Measurements from ENCODE around the gene BTG3.
A peak's percentile ranks its signal among the peaks of the same experiment; 100 is the strongest.

The BTG3 gene, protein sequence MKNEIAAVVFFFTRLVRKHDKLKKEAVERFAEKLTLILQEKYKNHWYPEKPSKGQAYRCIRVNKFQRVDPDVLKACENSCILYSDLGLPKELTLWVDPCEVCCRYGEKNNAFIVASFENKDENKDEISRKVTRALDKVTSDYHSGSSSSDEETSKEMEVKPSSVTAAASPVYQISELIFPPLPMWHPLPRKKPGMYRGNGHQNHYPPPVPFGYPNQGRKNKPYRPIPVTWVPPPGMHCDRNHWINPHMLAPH

DNA sequence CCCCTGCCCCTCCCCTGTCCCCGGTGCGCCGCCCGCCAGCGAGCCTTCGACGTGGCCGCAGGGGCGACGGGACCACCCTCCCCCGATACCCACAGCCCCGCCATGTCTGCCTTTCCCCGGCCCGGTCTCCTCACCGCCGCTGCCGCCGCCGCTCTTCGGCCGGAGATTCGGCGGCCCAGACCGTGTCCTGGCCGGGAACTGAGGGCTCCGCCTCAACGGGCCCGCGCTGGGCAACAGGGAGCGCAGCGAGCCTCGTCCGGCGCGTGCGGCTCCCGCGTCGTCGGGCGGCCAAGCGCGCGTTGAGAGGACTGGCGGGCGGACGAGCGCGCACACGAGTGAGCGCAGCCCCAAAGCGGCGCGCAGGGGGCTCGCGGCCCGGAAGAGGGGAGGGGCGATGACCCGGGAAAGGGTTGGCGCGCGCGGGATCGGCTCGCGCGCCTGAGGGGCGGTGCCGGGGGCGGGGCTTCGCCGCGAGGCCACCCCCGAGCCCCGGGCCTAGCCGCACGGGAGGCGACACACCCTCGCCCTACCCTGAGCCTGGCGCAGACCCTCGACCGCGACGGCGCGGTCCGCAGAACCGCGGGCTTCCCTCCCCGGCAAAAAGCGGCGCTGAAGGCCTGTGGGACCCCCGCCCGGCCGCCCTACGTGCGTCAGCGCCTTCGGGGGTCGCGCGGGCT is at the start of gene BTG3:
Gene BTG3, minus strand, starts transcription at position 337 of the 677 bp plus-strand sequence. CDS start 3,757 bp downstream, outside the sequence.
- Histone ChIP-seq H3K36me3 (ENCODE audit: insufficient read depth, low read length) (peaks cover 4% of the 10 kb centered on the region), H3K4me1 (ENCODE audit: insufficient read depth, low read length) (peaks cover 29% of the 10 kb centered on the region), H3K27ac (ENCODE audit: low read depth, low read length) (peak within 1 kb of the TSS; percentile 98), H3K27me3 (ENCODE audit: control insufficient read depth in 1 of 2, insufficient read depth in 2 of 2, low read length in 2 of 2) (no peaks in the 10 kb centered on the region), H3K9ac (ENCODE audit: low read length) (peak within 1 kb of the TSS; percentile 96), H3K4me3 (ENCODE audit: low read depth in 1 of 2, low read length in 2 of 2) (peak within 1 kb of the TSS; percentile 59 to 70), H3K9me3 (ENCODE audit: low read length) (no peaks in the 10 kb centered on the region)

- no peaks in the 10 kb centered on the region for H3K4me1 ChIP-seq (ENCODE audit: insufficient read depth, low read length)
- H3K27ac ChIP-seq (ENCODE audit: low read depth, low read length), result no peak overlapping the region
- H3K27me3 ChIP-seq (ENCODE audit: control insufficient read depth in 1 of 2, insufficient read depth in 2 of 2, low read length in 2 of 2), result no peaks in the 10 kb centered on the region
- no peaks in the 10 kb centered on the region for H3K9me3 ChIP-seq (ENCODE audit: low read length)
- H3K4me3 ChIP-seq (ENCODE audit: low read depth in 1 of 2, low read length in 2 of 2), result no peak overlapping the region
- H3K36me3 ChIP-seq (ENCODE audit: insufficient read depth, low read length), result no peaks in the 10 kb centered on the region
- H3K9ac ChIP-seq (ENCODE audit: low read length), result no peak overlapping the region
Observed at GRCh38 chr21:17660862-17661261, 48.2 kb upstream of the BTG3 start.

GRCh38 chr21:17660452-17660851 is 47.8 kb upstream of the BTG3 start:
- no peaks in the 10 kb centered on the region for H3K36me3 ChIP-seq (ENCODE audit: insufficient read depth, low read length)
- no peak overlapping the region for H3K27ac ChIP-seq (ENCODE audit: low read depth, low read length)
- no peak overlapping the region for H3K4me3 ChIP-seq (ENCODE audit: low read depth in 1 of 2, low read length in 2 of 2)
- no peaks in the 10 kb centered on the region for H3K4me1 ChIP-seq (ENCODE audit: insufficient read depth, low read length)
- H3K27me3 ChIP-seq (ENCODE audit: control insufficient read depth in 1 of 2, insufficient read depth in 2 of 2, low read length in 2 of 2), result no peaks in the 10 kb centered on the region
- no peak overlapping the region for H3K9ac ChIP-seq (ENCODE audit: low read length)
- H3K9me3 ChIP-seq (ENCODE audit: low read length), result no peaks in the 10 kb centered on the region

GRCh38 chr21:17658931-17659330 is 46.2 kb upstream of the BTG3 start:
- Histone ChIP-seq H3K9me3 (ENCODE audit: low read length) (no peaks in the 10 kb centered on the region), H3K36me3 (ENCODE audit: insufficient read depth, low read length) (no peaks in the 10 kb centered on the region), H3K27me3 (ENCODE audit: control insufficient read depth in 1 of 2, insufficient read depth in 2 of 2, low read length in 2 of 2) (no peaks in the 10 kb centered on the region), H3K4me1 (ENCODE audit: insufficient read depth, low read length) (no peaks in the 10 kb centered on the region), H3K9ac (ENCODE audit: low read length) (no peak overlapping the region), H3K27ac (ENCODE audit: low read depth, low read length) (no peak overlapping the region), H3K4me3 (ENCODE audit: low read depth in 1 of 2, low read length in 2 of 2) (no peak overlapping the region)

GRCh38 chr21:17651526-17651925 is 38.8 kb upstream of the BTG3 start:
- H3K4me3 ChIP-seq (ENCODE audit: low read depth in 1 of 2, low read length in 2 of 2), result no peak overlapping the region
- H3K9me3 ChIP-seq (ENCODE audit: low read length), result no peaks in the 10 kb centered on the region
- H3K4me1 ChIP-seq (ENCODE audit: insufficient read depth, low read length), result no peaks in the 10 kb centered on the region
- H3K27ac ChIP-seq (ENCODE audit: low read depth, low read length), result no peak overlapping the region
- H3K9ac ChIP-seq (ENCODE audit: low read length), result no peak overlapping the region
- no peaks in the 10 kb centered on the region for H3K36me3 ChIP-seq (ENCODE audit: insufficient read depth, low read length)
- no peaks in the 10 kb centered on the region for H3K27me3 ChIP-seq (ENCODE audit: control insufficient read depth in 1 of 2, insufficient read depth in 2 of 2, low read length in 2 of 2)

GRCh38 chr21:17650292-17650691 is 37.6 kb upstream of the BTG3 start:
- Histone ChIP-seq H3K36me3 (ENCODE audit: insufficient read depth, low read length) (no peaks in the 10 kb centered on the region), H3K27ac (ENCODE audit: low read depth, low read length) (no peak overlapping the region), H3K9ac (ENCODE audit: low read length) (no peak overlapping the region), H3K4me1 (ENCODE audit: insufficient read depth, low read length) (no peaks in the 10 kb centered on the region), H3K27me3 (ENCODE audit: control insufficient read depth in 1 of 2, insufficient read depth in 2 of 2, low read length in 2 of 2) (no peaks in the 10 kb centered on the region), H3K4me3 (ENCODE audit: low read depth in 1 of 2, low read length in 2 of 2) (no peak overlapping the region), H3K9me3 (ENCODE audit: low read length) (no peaks in the 10 kb centered on the region)

- Histone ChIP-seq H3K9ac (ENCODE audit: low read length) (no peak overlapping the region), H3K36me3 (ENCODE audit: insufficient read depth, low read length) (no peaks in the 10 kb centered on the region), H3K9me3 (ENCODE audit: low read length) (no peaks in the 10 kb centered on the region), H3K27ac (ENCODE audit: low read depth, low read length) (no peak overlapping the region), H3K4me1 (ENCODE audit: insufficient read depth, low read length) (no peaks in the 10 kb centered on the region), H3K27me3 (ENCODE audit: control insufficient read depth in 1 of 2, insufficient read depth in 2 of 2, low read length in 2 of 2) (no peaks in the 10 kb centered on the region), H3K4me3 (ENCODE audit: low read depth in 1 of 2, low read length in 2 of 2) (no peak overlapping the region)
Observed at GRCh38 chr21:17646790-17647189, 34.1 kb upstream of the BTG3 start.

- no peak overlapping the region for H3K9ac ChIP-seq (ENCODE audit: low read length)
Observed at GRCh38 chr21:17644186-17644585, 31.5 kb upstream of the BTG3 start.

DNA sequence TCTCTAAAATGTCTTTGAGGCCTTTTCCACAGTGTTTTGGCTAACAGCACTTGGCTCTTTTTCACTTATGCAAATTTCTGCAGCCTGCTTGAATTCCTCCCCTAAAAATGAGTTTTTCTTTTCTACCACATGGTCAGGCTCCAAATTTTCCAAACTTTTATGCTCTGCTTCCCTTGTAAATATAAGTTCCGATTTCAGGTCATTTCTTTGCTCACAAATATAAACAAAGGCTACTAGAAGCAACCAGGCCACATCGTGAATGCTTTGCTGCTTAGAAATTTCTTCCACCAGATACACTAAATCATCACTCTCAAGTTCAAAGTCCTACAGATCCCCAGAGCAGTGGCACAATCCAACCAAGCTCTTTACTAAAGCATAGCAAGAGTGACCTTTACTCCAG is 28.1 kb upstream of the BTG3 start:
- Histone ChIP-seq H3K9ac (ENCODE audit: low read length) (no peak overlapping the region), H3K27me3 (ENCODE audit: control insufficient read depth in 1 of 2, insufficient read depth in 2 of 2, low read length in 2 of 2) (no peaks in the 10 kb centered on the region), H3K4me1 (ENCODE audit: insufficient read depth, low read length) (no peaks in the 10 kb centered on the region), H3K27ac (ENCODE audit: low read depth, low read length) (no peak overlapping the region), H3K4me3 (ENCODE audit: low read depth in 1 of 2, low read length in 2 of 2) (no peak overlapping the region), H3K36me3 (ENCODE audit: insufficient read depth, low read length) (no peaks in the 10 kb centered on the region), H3K9me3 (ENCODE audit: low read length) (no peaks in the 10 kb centered on the region)

More at GRCh38 chr21:17644186-17644585, 31.5 kb upstream of the BTG3 start:
- no peak overlapping the region for H3K4me3 ChIP-seq (ENCODE audit: low read depth in 1 of 2, low read length in 2 of 2)
- no peaks in the 10 kb centered on the region for H3K27me3 ChIP-seq (ENCODE audit: control insufficient read depth in 1 of 2, insufficient read depth in 2 of 2, low read length in 2 of 2)
- no peaks in the 10 kb centered on the region for H3K9me3 ChIP-seq (ENCODE audit: low read length)
- H3K27ac ChIP-seq (ENCODE audit: low read depth, low read length), result no peak overlapping the region
- H3K4me1 ChIP-seq (ENCODE audit: insufficient read depth, low read length), result no peaks in the 10 kb centered on the region
- H3K36me3 ChIP-seq (ENCODE audit: insufficient read depth, low read length), result no peaks in the 10 kb centered on the region

- no peak overlapping the region for H3K4me3 ChIP-seq (ENCODE audit: low read depth in 1 of 2, low read length in 2 of 2)
- no peaks in the 10 kb centered on the region for H3K27me3 ChIP-seq (ENCODE audit: control insufficient read depth in 1 of 2, insufficient read depth in 2 of 2, low read length in 2 of 2)
- no peak overlapping the region for H3K27ac ChIP-seq (ENCODE audit: low read depth, low read length)
- H3K9ac ChIP-seq (ENCODE audit: low read length), result no peak overlapping the region
- no peaks in the 10 kb centered on the region for H3K36me3 ChIP-seq (ENCODE audit: insufficient read depth, low read length)
- no peaks in the 10 kb centered on the region for H3K4me1 ChIP-seq (ENCODE audit: insufficient read depth, low read length)
- no peaks in the 10 kb centered on the region for H3K9me3 ChIP-seq (ENCODE audit: low read length)
Observed at GRCh38 chr21:17636711-17637110, 24.0 kb upstream of the BTG3 start.

GRCh38 chr21:17631195-17631594 is 18.5 kb upstream of the BTG3 start:
- no peak overlapping the region for H3K4me3 ChIP-seq (ENCODE audit: low read depth in 1 of 2, low read length in 2 of 2)
- no peak overlapping the region for H3K9ac ChIP-seq (ENCODE audit: low read length)
- H3K36me3 ChIP-seq (ENCODE audit: insufficient read depth, low read length), result no peaks in the 10 kb centered on the region
- no peaks in the 10 kb centered on the region for H3K9me3 ChIP-seq (ENCODE audit: low read length)
- no peak overlapping the region for H3K27ac ChIP-seq (ENCODE audit: low read depth, low read length)
- H3K4me1 ChIP-seq (ENCODE audit: insufficient read depth, low read length), result no peaks in the 10 kb centered on the region
- H3K27me3 ChIP-seq (ENCODE audit: control insufficient read depth in 1 of 2, insufficient read depth in 2 of 2, low read length in 2 of 2), result no peaks in the 10 kb centered on the region

DNA sequence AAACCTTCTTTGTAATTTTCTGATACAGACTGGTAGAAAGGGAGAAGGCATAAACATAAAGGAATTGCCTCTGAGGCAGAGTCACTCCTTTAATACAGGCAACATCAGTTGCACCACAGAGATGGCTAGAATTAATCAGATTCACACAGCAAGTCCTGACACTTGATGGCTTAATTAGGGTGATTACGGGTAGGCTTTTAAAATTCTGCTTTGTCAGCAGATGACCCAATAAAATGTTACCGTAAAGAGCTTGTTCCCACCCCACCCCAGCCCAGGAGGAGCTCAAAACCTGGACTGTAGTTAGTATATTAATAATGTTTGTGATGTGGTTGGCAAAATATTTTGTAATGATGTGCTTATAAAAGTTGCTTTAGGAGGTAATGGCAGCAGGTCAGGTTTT is 9.3 kb upstream of the BTG3 start:
- Histone ChIP-seq H3K27me3 (ENCODE audit: control insufficient read depth in 1 of 2, insufficient read depth in 2 of 2, low read length in 2 of 2) (no peaks in the 10 kb centered on the region), H3K9me3 (ENCODE audit: low read length) (no peaks in the 10 kb centered on the region), H3K4me3 (ENCODE audit: low read depth in 1 of 2, low read length in 2 of 2) (no peak overlapping the region), H3K4me1 (ENCODE audit: insufficient read depth, low read length) (peaks cover 4% of the 10 kb centered on the region), H3K9ac (ENCODE audit: low read length) (no peak overlapping the region), H3K27ac (ENCODE audit: low read depth, low read length) (no peak overlapping the region), H3K36me3 (ENCODE audit: insufficient read depth, low read length) (no peaks in the 10 kb centered on the region)
